Measurements from ENCODE around the gene ARHGAP18. TPM values are rescaled to one million over a fixed set of nuclear protein-coding genes. Genes with fewer than 3 reads are reported as not detected.

Gene ARHGAP18
- total and polyA plus RNA-seq, 2 experiments from 2014 or later, result 4.3 to 5.0 TPM

DNA sequence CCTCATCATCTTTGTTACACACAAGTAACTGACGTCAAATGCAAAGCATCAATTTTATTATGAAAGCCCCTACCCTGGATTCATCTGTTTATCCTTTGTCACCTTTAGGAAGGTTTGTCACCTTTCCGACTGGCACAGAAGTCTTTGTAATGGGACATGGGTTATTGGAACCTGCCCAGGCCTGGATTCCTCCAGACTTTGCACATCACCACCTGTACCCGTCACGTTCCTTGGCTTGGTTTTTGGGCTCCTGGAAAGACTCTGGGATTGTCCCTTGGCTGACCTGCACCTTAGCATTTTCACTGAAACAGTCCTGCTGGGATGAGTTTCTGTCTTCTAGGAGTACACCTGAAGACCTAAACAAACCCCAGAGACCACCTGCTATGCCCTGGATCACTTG lies 15.4 kb upstream of the ARHGAP18 start (continued):
- TF ChIP-seq, protein P1, sequence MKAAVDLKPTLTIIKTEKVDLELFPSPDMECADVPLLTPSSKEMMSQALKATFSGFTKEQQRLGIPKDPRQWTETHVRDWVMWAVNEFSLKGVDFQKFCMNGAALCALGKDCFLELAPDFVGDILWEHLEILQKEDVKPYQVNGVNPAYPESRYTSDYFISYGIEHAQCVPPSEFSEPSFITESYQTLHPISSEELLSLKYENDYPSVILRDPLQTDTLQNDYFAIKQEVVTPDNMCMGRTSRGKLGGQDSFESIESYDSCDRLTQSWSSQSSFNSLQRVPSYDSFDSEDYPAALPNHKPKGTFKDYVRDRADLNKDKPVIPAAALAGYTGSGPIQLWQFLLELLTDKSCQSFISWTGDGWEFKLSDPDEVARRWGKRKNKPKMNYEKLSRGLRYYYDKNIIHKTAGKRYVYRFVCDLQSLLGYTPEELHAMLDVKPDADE (IDR thresholded peaks at IDR 0.05), result no peak
- no peak for TF ChIP-seq ZNF331 (CRISPR knock-in tag; IDR thresholded peaks at IDR 0.05; ENCODE audit: low read depth)

DNA sequence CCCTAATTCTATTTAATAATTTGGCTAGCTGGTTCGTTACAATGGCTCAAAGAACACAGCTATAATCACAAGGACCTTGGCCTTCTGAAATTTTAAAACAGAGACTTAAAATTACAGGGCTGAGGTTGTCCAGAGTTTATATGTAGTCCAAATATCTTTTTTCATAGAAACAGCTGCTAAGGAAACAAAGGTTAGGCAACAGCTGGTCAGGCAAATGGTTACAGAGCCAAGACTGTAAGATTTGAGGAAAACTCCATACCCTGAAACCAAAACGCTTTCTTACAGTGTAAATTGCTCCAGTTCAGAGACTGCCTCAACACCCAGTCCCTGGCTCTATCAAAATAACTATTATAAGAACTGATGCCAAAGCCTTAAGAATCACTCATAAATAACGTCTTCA lies 9.7 kb upstream of the ARHGAP18 start:
- Mint-ChIP-seq H3K36me3 (ENCODE audit: low read depth) (no peaks in the 10 kb centered on the region), H3K4me1 (no peaks in the 10 kb centered on the region), H3K9me3 (no peaks in the 10 kb centered on the region; the same call in 2 of the 3 replicates), H3K27me3 (ENCODE audit: insufficient read depth, low read depth, poor library complexity) (peaks cover 5% of the 10 kb centered on the region), H3K4me3 (no peak overlapping the region), H3K27ac (no peak overlapping the region)
- Histone ChIP-seq H3K4me3 (no peak overlapping the region), H3F3A (replicated peaks; ENCODE audit: low read depth) (no peaks in the 10 kb centered on the region), H4K20me1 (replicated peaks; ENCODE audit: insufficient read depth) (no peaks in the 10 kb centered on the region), H3K27me3 (ENCODE audit: insufficient read depth) (no peaks in the 10 kb centered on the region), H3K9me2 (ENCODE audit: insufficient read depth) (no peaks in the 10 kb centered on the region), H3K36me3 (ENCODE audit: insufficient read depth) (no peaks in the 10 kb centered on the region), H2AFZ (no peak overlapping the region), H3K79me2 (replicated peaks; ENCODE audit: insufficient read depth) (no peaks in the 10 kb centered on the region), H3K4me1 (ENCODE audit: insufficient read depth) (no peaks in the 10 kb centered on the region), H3K27ac (ENCODE audit: low read depth) (no peak overlapping the region), H3K4me2 (no peak overlapping the region)
- no peak for DNase-seq (ENCODE audit: low spot score)
- TF ChIP-seq STAT1 (IDR thresholded peaks at IDR 0.05; ENCODE audit: unreplicated experiment), result no peak
- no peak for TF ChIP-seq NANOG (IDR thresholded peaks at IDR 0.05; ENCODE audit: borderline replicate concordance)
- TF ChIP-seq REST (IDR thresholded peaks at IDR 0.05; ENCODE audit: unreplicated experiment), result no peak
- TF ChIP-seq, protein P2, sequence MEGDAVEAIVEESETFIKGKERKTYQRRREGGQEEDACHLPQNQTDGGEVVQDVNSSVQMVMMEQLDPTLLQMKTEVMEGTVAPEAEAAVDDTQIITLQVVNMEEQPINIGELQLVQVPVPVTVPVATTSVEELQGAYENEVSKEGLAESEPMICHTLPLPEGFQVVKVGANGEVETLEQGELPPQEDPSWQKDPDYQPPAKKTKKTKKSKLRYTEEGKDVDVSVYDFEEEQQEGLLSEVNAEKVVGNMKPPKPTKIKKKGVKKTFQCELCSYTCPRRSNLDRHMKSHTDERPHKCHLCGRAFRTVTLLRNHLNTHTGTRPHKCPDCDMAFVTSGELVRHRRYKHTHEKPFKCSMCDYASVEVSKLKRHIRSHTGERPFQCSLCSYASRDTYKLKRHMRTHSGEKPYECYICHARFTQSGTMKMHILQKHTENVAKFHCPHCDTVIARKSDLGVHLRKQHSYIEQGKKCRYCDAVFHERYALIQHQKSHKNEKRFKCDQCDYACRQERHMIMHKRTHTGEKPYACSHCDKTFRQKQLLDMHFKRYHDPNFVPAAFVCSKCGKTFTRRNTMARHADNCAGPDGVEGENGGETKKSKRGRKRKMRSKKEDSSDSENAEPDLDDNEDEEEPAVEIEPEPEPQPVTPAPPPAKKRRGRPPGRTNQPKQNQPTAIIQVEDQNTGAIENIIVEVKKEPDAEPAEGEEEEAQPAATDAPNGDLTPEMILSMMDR (conservative IDR thresholded peaks at IDR 0.05; ENCODE audit: low read depth in 2 of 2), result no peak
- TF ChIP-seq POLR2AphosphoS5 (IDR thresholded peaks at IDR 0.05; ENCODE audit: low read depth), result no peak
- TF ChIP-seq EZH2 (IDR thresholded peaks at IDR 0.05; ENCODE audit: low read depth, unreplicated experiment), result no peak
- no peak for TF ChIP-seq JUNB (IDR thresholded peaks at IDR 0.05; ENCODE audit: unreplicated experiment)
- no peak for ATAC-seq
